Measurements from ENCODE around the gene CHRNA10. TPM values are rescaled to one million over a fixed set of nuclear protein-coding genes. Genes with fewer than 3 reads are reported as not detected.

CHRNA10 gene
- total RNA-seq, 4 donors from 2014 or later, result 1.1 to 4.7 (median 2.6) TPM

DNA sequence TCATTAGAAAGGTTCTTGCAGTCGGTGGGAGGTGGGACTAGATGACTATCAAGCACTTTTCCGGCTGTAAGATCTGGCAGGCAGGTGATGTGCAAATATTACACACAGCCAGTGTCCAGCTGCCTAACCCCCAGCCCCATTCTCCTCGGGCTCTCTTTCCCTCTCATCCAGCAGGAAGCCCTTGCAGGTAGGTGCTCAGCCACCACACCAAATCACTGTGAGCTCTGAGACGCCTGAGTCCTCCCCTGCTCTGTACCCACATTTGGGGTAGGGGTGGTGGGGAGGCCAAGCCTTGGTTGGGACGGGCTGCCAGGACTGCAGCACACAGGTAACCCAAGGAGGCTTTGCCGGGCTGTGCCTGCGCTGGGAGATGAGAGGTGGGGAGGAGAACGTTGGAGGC is 30.0 kb downstream of the CHRNA10 start:
- no peak for ATAC-seq (ENCODE audit: low FRiP score)
- TF ChIP-seq, protein P1, sequence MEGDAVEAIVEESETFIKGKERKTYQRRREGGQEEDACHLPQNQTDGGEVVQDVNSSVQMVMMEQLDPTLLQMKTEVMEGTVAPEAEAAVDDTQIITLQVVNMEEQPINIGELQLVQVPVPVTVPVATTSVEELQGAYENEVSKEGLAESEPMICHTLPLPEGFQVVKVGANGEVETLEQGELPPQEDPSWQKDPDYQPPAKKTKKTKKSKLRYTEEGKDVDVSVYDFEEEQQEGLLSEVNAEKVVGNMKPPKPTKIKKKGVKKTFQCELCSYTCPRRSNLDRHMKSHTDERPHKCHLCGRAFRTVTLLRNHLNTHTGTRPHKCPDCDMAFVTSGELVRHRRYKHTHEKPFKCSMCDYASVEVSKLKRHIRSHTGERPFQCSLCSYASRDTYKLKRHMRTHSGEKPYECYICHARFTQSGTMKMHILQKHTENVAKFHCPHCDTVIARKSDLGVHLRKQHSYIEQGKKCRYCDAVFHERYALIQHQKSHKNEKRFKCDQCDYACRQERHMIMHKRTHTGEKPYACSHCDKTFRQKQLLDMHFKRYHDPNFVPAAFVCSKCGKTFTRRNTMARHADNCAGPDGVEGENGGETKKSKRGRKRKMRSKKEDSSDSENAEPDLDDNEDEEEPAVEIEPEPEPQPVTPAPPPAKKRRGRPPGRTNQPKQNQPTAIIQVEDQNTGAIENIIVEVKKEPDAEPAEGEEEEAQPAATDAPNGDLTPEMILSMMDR (IDR thresholded peaks at IDR 0.05), result no peak
- no peak for DNase-seq (ENCODE audit: low spot score)

GRCh38 chr11:3639841-3640240 is 31.3 kb downstream of the CHRNA10 start:
- TF ChIP-seq, protein P1 (IDR thresholded peaks at IDR 0.05), result no peak
- ATAC-seq (ENCODE audit: low FRiP score), result no peak
- DNase-seq (ENCODE audit: low spot score), result no peak

- TF ChIP-seq, protein P1 (IDR thresholded peaks at IDR 0.05), result no peak
- no peak for DNase-seq (ENCODE audit: low spot score)
- no peak for ATAC-seq (ENCODE audit: low FRiP score)
These were observed 32.7 kb downstream of the CHRNA10 start for GRCh38 chr11:3638513-3638912.

GRCh38 chr11:3637201-3637600 is 34.0 kb downstream of the CHRNA10 start:
- DNase-seq (ENCODE audit: low spot score) (no peak), ATAC-seq (ENCODE audit: low FRiP score) (no peak)

DNA sequence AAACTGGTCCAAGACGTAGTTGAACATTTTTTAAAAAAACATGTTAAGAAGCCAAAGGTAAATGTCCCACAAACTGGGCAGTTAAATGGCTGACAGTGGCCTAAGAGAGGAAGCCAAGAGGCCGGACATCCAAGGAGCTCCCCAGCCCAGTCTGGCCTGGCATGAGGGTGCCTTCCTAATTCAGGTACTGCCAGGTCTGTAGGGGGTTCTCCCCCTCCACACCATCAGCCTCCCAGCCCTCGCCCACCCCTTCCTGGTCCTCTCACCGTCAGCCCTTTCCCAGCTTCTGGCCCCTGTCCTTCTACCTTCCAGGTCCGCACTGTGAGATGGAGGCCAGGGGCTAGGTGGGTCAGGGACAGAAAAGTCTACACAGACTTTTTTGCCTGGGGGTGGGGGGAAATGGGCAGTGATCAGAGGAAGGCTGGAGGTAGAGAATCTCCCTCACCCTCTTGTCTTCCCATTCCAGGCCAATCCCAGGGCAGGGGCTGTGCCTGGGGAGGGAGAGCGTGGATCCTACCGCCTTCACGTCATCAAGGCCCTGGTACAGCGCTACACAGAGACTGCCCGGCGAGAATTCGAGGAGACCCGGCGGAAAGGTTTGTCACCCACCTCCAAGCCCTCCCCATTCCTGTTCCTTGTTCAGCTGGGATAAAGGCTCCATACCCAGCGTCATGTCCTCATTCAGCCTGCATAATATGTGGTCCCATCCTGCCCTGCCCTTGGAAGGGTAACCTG is 35.4 kb downstream of the CHRNA10 start:
- TF ChIP-seq, protein P1 (IDR thresholded peaks at IDR 0.05), result no peak
- DNase-seq (ENCODE audit: low spot score) (no peak), ATAC-seq (ENCODE audit: low FRiP score) (no peak)

More at GRCh38 chr11:3637201-3637600, 34.0 kb downstream of the CHRNA10 start:
- TF ChIP-seq, protein P1 (IDR thresholded peaks at IDR 0.05), result no peak

GRCh38 chr11:3632070-3632660 is 39.0 kb downstream of the CHRNA10 start:
- ATAC-seq (ENCODE audit: low FRiP score) (no peak), DNase-seq (ENCODE audit: low spot score) (no peak)
- TF ChIP-seq, protein P1 (IDR thresholded peaks at IDR 0.05), result no peak

DNA sequence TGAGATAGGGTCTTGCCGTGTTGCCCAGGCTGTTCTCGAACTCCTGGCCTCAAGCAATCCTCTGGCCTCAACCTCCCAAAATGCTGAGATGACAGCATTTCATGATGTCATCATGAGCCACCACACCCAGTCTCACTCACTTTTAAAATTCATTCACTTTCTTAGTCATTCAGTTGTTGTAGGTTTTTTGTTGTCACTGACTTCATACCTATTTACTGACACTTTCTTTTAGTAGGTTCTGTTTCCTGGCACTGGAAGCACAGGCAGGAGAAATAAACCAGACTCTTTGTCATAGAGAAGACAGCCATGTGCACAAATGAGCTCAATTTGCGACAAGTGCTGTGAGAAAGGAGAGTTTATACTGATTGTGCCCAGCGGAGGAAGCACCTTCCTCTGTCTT is 39.9 kb downstream of the CHRNA10 start:
- ATAC-seq (ENCODE audit: low FRiP score) (no peak), DNase-seq (ENCODE audit: low spot score) (no peak)

More for the DNA sequence above, 39.9 kb downstream of the CHRNA10 start:
- TF ChIP-seq, protein P1 (IDR thresholded peaks at IDR 0.05), result no peak

Measured in omental fat pad (tissue), 4 donors.